Stimulated activated CD8-positive, alpha-beta memory T cell treated with anti-CD3 and anti-CD28 coated beads, Interleukin-15, amount 100 ng/mL, for 24 hours (primary cell): ENCODE data around the gene CRACDL.

ENCODE experiments used
- DNase-seq: peaks from one replicate; pipeline ENCODE4 v3.0.0-alpha.2; 2020; ENCODE audit warnings: low read depth

Gene CRACDL

DNA sequence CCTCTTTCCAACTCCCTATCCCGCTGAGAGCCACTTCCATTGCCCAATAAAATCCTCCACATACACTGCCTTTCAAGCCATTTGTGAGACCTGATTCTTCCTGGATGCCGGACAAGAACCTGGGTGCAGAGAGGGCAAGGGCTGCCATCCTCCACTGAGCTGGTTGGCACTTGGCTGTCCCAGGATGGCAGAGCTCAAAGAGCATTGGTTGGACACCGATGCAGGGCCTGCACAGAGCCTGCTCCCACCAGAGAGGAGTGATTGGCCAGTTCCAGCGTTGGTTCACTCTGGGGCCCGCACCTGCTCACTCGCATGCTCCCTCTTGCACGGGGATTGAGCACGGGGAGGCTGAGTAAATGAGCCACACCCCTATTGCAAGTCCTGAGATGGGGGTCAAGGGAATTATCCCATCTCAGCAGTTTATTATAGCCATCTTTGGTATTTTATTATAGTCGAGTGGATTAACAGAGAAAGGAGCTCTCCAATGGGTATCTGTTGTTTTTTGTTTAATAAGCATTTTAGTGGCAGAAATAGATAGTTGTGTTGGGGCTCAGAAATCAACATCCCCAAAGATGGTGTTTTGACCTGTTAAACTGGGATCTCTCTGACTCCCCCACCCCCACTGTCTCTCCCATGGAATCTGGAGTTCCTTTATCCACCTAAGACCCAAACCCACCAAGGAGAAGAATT, 185.3 kb downstream of the CRACDL start:
- DNase-seq: no peak

GRCh38 chr2:98749066-98749450, 187.0 kb downstream of the CRACDL start:
- DNase-seq: no peak

DNA sequence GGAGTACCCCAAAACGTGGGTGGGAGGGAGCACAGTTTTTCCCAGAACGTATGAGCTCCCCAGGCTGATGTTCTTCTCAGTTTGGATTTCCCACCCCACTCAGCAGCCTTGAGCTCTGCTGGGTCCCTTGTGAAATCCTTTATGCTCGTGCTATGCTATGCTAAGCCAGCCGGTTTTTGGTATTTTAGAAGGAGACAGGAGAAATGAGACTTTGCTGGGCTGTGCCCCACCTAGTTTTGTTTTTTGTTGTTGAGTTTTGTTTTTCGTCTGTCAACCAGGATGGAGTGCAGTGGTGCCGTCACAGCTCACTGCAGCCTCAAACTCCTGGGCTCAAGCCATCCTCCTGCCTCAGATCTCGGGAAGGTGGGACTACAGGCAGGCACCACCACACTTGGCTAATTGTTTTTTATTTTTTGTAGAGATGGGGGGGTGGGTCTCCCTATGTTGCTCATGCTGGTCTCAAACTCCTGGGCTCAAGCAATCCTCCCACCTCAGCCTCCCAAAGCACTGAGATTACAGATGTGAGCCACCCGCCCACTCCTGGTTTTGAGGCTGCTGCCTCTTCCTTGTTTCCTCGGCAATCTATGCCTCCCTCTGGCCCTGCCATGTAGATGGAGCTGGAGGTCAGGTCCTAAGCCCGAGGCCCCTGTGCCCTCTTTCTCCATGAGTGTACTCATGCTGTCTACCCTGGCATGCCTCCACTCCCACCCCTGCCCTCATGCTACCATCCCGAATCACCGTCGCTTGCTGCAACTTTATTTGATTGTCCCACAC, 187.5 kb downstream of the CRACDL start:
- no peak for DNase-seq

DNA sequence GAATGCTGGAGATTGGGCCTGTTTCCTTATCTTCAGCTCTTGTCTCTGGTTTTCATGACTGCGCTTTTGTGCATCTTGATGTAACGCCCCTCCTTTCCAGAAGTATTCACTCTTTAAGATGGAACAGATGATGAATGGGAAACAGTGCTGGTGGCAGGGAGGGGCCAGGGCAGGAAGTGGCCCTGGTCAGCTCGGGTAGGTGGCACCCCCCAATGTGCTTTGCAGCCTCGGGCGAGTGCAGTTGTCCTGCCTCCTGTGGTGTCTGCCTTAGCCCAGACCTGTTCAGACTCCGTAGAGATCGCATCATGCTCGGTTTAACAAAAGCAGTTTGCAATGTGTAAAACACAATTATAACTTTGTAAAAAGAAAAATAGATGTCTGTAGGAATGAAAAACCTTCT, 188.1 kb downstream of the CRACDL start:
- no peak for DNase-seq

GRCh38 chr2:98746426-98746825, 189.6 kb downstream of the CRACDL start:
- DNase-seq: no peak

- DNase-seq: no peak
Observed at GRCh38 chr2:98744595-98744994, 191.4 kb downstream of the CRACDL start.
